Endometrial microvascular endothelial cells (primary cell): Measurements from ENCODE around the gene ITPR3. TPM values are rescaled to one million over a fixed set of nuclear protein-coding genes. Genes with fewer than 3 reads are reported as not detected.

Experiments used
- in situ Hi-C: cut with HindIII; loops from 2 replicates; pipeline ENCODE4 v1.10.0; 2017; ENCODE audit warnings: low sequenced_read_pairs, low pct_unique_long_range_greater_than_20kb; ENCODE audit errors: inconsistent ontology term
- total RNA-seq: library from RNA; depleted of rRNA; stranded (reverse); fragments of >200 nt; gene quantifications from one replicate; pipeline ENCODE4 v1.2.3, GENCODE V29; 2015; ENCODE audit errors: inconsistent ontology term

Gene ITPR3
- total RNA-seq, result 56.0 TPM

DNA sequence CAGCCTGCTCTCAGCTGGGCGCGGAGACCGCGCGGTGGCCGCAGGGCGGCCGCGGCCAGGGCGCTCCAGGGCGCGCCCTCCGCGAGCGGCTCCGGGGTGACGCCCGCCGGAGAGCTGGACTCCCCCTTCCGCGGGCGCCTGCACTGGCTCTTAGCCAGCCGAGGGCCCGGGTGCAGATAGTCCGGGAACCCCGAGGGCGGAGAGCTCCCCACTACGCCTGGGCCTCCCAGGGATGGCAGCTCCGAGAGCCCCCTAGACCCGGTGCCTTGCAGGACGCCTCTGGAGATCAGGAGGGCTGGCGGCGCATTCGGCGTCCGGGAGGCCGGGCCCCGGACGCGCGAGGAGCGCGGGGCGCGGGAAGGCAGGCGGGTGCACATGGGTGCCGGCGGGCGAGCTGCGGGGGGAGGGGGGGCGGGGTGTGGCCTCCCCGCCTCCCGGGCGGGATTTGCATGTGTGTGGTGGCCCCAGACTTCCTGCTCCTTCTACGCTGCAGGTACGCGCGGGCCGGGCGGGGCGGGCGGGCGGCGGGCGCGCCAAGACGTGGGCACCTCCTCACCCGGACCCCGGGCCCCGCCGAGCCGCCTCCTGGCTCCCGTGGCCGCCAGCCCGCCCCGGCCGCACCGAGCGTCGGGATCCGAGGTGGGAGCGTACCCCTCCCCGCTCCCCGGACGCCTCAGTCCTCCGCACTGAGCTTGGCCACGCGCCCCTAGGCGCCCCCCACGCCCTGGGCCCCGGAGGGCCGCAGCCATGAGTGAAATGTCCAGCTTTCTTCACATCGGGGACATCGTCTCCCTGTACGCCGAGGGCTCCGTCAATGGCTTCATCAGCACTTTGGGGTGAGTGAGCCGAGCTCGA, at the start of gene ITPR3:
ITPR3 (plus strand) TSS at position 467 of the 855 bp plus-strand sequence; CDS start at position 748, 281 bp downstream.
- in situ Hi-C loops, result no loop called here

DNA sequence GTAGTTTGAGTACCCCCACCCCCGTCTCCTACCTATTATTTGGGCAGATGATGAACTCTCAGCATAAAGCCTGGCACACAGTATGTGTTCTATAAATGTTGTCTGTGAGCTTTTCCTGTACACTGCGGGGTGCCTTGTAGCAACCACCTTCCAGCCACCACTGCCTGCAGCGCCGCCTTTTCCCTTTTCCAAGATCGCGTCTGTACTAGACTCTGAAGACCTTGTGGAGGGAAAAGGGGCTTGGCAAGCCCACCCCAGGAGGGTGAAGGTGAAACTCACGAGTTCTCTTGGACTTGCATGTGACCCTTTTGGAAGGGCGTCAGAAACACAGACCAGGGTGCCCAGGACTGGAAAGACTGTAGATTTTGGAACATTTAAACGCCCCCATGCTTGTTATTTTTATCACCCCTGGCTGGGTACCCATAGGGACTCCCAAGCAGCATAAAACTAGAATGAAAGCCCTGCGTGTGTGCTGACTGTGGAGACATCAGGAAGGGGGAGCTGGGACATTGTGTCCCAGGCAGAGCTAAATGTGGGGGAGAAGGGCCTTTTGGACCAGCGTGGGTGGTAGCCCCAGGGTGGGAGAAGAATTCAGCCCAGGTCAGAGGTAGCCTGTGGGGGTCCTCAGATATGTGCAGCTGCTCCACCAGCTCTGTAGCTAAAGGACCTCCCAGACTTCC, 49.3 kb upstream of the ITPR3 start:
- in situ Hi-C loops, result no loop called here

DNA sequence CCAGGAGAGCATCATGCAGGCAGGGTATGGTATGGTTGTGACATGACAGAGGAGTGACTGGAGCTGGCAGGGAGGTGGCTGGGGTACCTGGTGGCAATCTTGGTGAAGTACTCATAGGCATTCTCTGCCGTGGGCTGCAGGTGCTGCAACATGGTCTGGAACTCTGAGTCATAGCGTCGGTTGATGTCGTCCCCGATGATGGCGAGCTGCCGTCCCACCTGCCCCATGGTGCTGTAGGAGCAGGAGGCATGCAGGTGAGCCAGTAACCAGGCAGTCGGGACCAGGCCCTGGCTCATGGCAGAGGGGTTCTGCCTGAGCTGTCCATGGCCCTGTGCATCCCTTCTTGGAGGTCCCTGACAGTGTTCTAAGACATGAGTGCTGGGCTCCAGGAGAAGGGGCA, 45.9 kb upstream of the ITPR3 start:
- in situ Hi-C loops, result no loop called here

DNA sequence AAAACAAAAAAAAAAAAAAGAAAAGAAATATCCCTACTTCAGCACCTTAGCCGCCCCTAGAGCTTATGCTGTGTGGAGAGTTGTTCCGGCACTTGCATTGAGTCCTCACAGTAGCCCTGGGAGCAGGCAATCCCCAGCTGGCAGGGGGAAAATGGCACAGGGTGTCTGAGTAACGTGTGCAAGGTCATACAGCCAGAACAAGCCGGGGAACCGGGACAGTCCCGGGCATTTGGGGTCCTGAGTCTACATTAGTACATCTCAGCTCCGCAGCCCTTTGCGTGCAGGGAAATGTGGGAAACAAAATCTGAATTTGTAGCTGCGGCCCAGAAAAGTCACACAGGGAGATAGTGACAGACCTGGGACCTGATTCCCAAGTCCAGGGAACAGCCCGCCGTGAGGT, 44.5 kb upstream of the ITPR3 start:
- in situ Hi-C loops, result no loop called here

DNA sequence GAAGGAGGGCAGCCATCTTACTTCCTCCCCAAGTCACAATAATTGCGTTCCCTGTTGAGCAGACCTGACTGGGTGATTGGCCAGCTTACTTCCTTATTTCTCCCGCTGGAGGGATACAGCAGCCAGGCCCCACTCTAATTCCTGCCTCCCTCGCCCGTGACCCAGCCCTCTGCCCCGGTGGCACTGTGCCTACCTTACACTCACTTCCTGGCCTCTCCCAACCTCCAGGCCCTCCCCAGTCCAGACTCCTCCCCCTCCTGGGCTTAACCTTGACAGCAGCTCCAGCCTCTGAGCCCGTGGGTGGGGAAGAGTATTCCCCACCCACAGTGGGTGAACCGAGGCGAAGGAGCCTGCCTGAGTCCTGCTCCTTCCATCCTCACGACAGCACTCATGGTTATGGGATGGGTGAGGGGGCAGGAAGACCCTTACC, 44.0 kb upstream of the ITPR3 start:
- in situ Hi-C loops, result no loop called here

DNA sequence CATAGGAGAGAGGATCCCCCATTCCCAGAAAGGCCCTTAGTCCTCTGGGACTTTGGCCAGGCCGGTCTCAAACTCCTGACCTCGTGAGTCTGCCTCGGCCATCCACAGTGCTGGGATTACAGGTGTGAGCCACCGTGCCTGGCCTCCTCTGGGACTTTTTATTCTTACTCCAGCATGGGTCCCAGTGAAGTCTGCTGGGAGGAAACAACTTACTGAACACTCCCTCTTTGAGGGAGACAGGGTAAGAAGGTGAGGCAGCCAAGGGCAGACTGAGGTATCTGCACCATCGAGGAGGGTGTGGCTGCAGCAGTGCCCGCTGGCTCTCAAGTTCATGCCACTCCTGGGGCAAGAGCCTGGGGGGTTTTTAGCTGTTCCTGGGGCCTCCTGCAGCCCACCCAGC, 43.4 kb upstream of the ITPR3 start:
- in situ Hi-C loops, result no loop called here

DNA sequence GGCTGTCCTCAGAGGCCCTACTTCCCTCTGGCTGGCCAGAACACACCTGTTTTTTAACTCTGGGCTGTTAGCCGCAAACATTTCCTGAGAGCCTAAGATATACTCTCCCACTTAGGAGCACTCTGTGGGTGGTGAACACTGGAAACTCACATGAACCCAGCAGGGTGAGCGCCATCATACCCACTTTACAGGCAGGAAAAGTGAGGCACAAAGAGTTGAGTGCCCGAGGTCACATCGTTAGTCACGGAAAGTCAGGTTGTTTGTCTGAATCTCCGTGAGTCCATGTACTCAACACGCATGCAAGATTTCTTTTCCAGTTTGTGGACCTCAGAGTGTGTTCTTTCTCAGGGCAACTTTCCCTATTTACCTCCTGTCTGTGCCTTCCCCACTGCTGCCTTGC, 43.0 kb upstream of the ITPR3 start:
- in situ Hi-C loops, result no loop called here

DNA sequence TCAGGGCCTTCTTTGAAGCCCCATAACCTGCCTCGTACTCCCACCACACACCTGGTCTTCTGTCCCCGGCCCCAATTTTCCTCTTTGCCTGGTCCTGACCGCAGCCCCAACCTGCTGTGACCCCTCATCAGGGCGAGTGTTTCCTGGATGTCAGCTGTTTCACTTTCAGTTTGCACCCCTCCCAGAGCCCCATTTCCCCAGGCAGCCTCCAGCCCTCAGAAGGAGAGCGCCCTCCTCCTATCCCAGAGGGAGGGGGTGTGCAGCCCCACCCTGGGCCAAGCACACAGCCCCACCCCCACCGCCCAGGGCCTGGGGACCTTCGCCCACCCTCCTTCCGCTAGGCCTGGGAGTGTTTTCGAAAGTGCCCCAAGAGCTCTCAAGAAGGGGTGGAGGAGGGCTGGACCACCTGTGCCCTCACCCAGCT, 42.5 kb upstream of the ITPR3 start:
- in situ Hi-C loops, result no loop called here

DNA sequence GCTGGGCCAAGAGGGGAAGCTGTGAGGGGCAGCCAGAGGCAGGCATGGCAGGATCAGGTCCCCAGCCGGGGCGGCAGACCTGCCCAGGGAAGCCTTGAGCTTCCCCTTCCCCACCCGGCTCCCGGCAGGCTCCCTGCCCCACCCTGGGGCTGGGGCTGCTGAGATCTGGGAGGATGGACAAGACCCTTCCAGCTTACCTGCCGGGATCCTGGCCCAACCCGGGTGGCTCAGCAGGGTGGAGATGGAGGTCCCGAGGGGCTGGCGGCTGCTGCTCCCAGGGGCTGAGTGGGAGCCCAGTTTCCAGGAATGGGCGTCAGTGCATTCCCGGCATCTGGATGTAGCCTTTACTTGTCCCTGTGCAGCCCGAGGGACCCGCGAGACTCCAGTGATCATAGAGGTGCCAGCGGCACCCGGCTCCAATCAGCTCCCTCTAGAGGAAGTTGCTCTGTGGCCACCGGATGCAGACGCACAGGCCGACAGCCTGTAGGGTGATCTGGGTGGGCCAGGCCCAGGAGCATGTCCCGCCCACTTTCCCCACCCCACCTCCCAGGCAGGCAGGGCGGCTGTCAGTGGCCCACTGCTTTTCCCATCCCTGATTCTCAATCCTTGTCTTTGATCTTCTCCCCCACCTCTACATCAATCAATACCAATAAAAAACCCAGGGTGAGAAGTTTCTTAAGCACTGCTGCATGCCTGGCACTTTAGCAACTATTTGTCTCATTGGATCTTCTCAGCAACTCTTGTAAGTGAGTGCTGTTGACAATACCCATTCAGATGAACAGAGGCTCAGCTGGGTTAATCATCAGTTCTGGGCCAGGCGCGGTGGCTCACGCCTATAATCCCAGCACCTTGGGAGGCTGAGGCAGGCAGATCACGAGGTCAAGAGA, 41.1 kb upstream of the ITPR3 start, which contains the start of gene BAK1:
BAK1 (minus strand) TSS at position 449 of the 887 bp plus-strand sequence. CDS start 2,672 bp downstream, outside the sequence.
- in situ Hi-C loops, result no loop called here

DNA sequence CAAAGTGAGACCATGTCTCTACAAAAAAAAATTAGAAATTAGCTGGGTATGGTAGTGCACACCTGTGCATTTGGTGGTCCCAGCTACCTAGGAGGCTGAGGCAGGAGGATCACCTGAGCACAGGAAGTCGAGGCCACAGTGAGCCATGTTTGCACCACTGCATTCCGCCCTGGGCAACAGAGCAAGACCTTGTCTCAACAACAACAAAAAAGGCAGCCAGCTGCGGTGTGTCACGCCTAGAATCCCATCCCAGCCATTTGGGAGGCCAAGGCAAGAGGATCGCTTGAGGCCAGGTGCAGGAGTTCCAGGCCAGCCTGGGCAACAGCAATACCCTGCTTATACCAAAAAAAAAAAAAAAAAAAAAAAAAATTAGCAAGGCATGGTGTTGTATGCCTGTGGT, 39.9 kb upstream of the ITPR3 start:
- in situ Hi-C loops, result no loop called here

DNA sequence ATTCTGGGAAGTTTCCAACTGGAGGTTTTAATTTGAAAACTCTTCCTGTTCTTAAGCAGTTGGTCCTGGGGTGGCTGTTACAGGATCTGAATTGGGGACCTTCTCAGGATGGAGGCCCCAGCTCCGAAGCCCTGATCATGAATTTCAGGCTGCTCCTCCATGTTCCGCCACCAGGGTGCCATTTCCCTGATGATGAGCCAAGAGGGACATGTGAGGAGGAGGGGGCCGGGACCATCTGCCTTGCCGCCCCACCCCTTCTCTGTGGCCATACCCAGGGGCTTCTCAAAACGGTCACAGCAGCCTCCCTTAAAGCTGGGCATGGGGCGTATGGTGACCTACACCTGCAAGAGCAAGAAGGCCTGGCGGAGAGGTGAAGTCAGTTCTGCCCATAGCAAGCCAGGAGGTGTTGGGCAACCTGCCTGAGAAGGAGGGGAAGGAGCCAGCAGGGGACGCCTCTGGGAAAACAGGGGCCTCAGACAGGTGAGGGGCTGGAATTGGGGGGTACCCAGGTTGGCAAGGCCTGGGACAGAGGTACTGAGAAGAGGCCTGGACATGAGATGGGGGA, 37.4 kb upstream of the ITPR3 start:
- in situ Hi-C loops, result no loop called here

DNA sequence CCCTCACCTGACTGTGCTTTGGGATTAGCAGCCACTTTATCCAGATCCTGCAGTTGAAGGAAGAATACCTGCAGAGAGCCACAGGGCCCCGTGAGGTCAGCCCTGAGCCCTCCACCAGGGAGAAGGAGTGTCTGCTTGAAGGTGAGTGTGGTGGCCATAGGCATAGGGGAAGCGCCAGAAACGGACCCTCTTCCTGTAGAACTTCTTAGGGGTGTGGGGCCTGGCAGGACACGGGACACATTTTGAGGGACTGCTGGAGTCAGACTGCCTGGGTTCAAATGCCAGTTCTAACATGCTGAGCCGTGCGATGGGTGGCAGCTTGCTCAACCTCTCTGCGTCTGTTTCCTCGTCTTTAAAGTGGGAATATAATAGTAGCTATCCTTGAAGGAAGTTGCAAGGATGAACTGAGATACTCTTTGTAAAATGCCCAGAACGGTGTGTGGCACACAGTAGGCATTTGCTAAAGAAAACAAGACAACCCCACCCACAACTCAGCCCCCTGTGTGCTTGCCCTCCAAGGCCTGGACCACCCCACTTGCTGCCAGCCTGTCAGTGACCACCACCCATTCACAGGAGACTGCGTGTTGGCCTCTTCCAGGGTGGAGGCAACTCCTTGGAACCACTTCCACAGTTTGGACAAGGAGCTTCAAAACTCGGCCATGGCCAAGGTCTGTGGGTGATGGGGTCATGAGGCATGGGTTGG, 36.3 kb upstream of the ITPR3 start:
- in situ Hi-C loops, result no loop called here

DNA sequence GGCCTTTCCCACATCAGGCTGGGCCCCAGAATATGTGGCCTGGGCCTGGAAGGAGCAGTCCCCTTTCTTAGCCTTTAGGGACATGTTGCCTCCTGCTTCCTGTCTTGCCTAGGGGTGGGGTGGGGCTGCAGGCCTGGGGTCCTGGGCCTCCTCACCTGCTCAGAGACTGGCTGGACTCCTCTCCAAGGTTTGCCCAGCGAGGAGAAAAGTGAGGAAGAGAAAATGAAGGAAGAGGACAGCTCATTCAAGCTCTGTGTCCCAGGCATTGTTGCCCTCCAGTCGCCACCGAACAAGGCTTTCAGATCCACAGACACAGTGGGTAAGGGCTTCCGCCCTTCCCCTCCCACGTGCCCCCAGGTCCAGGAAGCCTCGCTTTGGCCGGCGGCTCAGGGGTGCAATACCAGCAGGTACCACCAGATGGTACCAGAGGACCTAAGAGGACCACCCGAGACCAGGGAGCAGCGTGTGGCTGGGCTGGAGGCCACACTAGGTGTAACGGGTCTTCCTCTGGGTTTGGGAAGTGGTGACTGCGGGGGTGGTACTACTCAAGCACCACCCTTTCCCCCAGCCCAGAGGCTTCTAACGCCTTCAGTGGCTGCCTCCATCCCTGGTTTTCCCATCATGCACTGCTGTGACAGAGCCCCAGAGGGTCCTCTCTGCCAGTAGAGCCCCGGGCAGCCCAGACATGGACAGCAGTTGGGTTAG, 35.6 kb upstream of the ITPR3 start:
- in situ Hi-C loops, result no loop called here

DNA sequence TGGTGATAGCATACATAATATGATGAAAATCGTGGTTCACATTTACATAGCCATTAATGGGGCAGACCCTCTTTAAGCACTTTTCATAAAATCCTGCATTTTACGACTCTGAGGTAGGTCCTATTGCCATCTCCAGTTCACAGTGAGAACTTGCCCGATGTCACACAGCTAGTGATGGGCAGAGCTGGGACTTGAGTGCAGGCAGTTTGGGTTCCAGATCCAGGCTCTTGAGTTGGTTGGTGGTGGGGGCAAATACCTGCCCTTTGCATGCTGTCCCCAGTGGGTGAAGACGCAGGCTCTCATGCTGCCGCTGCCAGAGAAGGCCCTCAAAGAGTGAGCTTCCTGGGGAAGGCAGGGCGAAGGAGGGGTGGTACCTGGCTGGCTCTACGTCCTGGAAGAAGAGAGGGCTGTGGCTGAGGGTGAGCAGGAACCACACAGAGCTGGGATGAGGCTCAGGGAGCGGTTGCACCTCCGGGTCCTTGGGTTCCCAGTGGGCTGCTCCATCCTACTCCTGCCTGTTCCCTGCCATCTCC, 34.9 kb upstream of the ITPR3 start:
- in situ Hi-C loops, result no loop called here

DNA sequence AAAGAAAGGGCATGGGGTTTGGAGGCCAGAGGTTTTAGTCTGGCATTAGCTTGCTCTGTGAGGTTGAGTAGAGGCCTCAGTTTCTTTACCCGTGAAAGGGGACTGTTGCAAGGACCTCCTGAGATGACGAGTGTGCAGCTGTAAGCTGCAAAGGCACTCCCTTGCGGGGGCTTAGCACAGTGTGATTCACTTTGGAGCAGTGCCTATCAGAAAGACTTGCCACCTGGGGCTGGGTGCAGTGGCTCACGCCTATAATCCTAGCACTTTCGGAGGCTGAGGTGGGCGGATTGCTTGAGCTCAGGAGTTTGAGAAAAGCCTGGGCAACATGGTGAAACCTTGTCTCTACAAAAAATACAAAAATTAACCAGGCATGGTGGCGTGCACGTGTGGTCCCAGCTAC, 33.6 kb upstream of the ITPR3 start:
- in situ Hi-C loops, result no loop called here

DNA sequence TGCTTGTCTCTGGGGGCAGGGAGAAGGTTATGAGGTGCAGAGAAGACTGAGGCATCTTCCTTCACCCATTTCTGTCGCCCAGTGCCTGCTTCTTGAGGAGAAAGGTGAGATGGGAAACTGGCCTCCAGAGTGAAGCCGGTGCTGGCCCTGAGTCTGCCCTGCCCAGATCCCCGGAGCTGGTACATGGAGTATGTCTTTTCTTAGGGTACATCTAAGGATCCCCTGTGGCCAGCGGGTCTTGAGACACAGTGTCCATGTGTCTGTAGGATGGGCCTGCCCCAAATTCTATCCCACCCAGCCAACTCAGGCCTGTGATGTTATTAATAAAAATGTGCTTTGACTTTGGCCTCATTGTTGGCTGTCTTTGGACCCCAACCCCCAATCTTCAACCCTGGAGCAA, 32.2 kb upstream of the ITPR3 start:
- in situ Hi-C loops, result no loop called here

DNA sequence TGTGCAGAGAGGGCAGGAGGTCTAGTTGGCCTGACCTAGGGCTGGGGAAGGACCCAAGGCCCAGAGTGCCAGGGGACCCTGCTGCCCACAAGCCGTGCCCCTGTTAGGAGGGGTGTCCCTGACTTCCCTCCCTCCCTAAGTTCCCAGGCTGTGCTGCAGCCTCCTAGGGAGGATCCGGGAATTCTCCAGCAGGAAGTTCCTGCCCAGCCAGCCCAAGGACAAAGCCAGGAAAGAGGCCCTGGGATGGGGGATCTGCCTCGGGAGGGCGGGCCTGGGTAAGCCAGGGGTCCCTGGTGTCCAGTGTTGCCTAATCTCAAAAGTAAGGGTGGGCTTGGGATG, 31.8 kb upstream of the ITPR3 start:
- in situ Hi-C loops, result no loop called here
